ENCODE measurements around the gene LRMDA.

Gene LRMDA

DNA sequence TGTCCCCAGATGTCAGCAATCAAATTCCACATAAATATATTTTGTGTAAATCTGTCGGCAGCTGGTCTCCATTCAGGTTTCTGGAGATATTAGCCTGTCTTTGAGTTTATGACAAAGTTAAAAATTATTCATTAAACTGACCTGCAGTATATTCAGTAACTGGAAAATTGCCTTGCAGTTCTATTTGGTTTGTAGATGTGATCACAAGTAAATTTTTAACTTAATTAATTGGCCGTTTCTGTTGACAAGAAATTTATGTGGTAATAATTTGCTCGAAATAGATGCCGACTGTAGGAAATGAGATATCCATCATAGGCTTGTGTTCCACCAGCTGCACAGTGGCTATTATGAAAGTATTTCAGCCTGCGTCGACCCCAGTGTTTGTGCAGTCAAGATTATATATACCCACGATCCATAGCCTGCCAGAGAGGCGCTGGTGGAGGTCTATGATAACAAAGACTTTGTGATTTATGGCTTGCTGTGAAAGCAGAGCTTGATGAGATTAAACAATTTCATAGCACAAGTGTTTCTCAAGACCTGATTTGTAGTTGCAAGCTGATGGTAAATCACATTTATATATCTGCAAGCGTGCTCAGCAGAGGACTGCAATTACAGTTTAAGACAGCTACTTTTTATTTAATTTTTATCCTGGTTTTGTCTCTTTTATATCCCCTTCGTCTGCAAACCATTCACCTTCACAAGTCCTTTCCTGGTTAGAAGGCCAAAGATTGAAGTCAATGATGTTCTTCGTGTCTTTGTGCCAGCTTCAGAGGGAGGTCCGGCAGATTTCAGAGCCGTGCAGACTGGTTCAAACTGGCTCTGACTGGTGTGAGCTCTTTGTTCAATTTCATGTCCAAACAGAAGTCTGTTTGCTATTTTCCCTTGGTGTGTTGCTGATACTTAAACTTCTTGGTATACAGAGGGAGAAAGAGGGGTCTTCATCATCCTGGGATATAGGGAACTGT, 850.9 kb downstream of the LRMDA start:
- H3K9ac ChIP-seq = no peak overlapping the region
- no peaks in the 10 kb centered on the region for H3K4me1 ChIP-seq
- H3K27me3 ChIP-seq (ENCODE audit: control insufficient read depth, insufficient read depth, low read length) = no peaks in the 10 kb centered on the region
- H3K79me2 ChIP-seq = no peaks in the 10 kb centered on the region
- no peaks in the 10 kb centered on the region for H3K9me3 ChIP-seq (ENCODE audit: control insufficient read depth, low read length)
- no peak overlapping the region for H2AFZ ChIP-seq
- no peak overlapping the region for H3K27ac ChIP-seq
- H3K4me3 ChIP-seq (ENCODE audit: low read depth, low read length) = no peak overlapping the region
- TF ChIP-seq, protein P1, sequence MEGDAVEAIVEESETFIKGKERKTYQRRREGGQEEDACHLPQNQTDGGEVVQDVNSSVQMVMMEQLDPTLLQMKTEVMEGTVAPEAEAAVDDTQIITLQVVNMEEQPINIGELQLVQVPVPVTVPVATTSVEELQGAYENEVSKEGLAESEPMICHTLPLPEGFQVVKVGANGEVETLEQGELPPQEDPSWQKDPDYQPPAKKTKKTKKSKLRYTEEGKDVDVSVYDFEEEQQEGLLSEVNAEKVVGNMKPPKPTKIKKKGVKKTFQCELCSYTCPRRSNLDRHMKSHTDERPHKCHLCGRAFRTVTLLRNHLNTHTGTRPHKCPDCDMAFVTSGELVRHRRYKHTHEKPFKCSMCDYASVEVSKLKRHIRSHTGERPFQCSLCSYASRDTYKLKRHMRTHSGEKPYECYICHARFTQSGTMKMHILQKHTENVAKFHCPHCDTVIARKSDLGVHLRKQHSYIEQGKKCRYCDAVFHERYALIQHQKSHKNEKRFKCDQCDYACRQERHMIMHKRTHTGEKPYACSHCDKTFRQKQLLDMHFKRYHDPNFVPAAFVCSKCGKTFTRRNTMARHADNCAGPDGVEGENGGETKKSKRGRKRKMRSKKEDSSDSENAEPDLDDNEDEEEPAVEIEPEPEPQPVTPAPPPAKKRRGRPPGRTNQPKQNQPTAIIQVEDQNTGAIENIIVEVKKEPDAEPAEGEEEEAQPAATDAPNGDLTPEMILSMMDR (IDR thresholded peaks at IDR 0.05) = no peak
- no peak overlapping the region for H3K4me2 ChIP-seq (ENCODE audit: low read length)
- no peaks in the 10 kb centered on the region for H3K36me3 ChIP-seq (ENCODE audit: control insufficient read depth, insufficient read depth, low read length)

DNA sequence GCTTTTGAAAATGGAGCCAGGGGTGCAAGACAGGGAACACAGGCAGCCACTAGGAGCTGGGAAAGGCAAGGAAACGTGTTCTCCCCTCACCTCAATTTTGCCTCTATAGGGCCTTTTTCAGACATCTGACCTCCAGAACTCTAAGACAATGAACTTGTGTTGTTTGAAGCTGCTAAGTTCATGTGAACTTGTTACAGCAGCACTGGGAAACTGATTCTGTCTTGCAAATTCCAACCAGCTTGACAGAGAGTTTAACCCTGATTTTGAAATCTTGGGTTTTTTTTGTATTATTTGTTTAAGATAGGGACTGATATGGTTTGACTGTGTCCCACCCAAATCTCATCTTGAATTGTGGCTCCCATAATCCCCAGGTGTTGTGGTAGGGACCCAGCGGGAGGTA, 852.9 kb downstream of the LRMDA start:
- no peak overlapping the region for H3K4me2 ChIP-seq (ENCODE audit: low read length)
- no peaks in the 10 kb centered on the region for H3K4me1 ChIP-seq
- H3K79me2 ChIP-seq = no peaks in the 10 kb centered on the region
- H3K27ac ChIP-seq = no peak overlapping the region
- H2AFZ ChIP-seq = no peak overlapping the region
- H3K4me3 ChIP-seq (ENCODE audit: low read depth, low read length) = no peak overlapping the region
- H3K27me3 ChIP-seq (ENCODE audit: control insufficient read depth, insufficient read depth, low read length) = no peaks in the 10 kb centered on the region
- no peaks in the 10 kb centered on the region for H3K36me3 ChIP-seq (ENCODE audit: control insufficient read depth, insufficient read depth, low read length)
- no peaks in the 10 kb centered on the region for H3K9me3 ChIP-seq (ENCODE audit: control insufficient read depth, low read length)
- TF ChIP-seq, protein P1 (IDR thresholded peaks at IDR 0.05) = no peak
- no peak overlapping the region for H3K9ac ChIP-seq

DNA sequence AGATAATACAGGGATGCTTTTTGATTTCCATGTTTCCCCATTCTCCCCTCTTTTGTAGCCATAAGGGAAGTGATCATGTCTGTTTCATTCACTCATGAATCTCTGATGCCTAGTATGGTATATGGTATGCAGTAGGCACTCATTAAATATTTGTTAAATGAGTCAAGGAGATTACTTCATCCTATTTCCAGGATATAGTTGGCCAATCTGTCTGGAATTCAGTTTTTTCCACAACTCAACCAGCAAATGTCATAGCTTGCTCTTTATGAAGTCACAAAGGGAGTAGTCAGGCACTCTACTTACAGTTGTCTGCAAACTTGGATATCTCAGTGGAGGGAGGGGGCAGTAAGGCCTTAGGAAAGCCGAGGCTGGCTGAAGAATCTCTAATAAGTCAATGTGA, 853.6 kb downstream of the LRMDA start:
- Histone ChIP-seq H3K4me3 (ENCODE audit: low read depth, low read length) (no peak overlapping the region), H3K9me3 (ENCODE audit: control insufficient read depth, low read length) (no peaks in the 10 kb centered on the region), H3K27ac (no peak overlapping the region)

DNA sequence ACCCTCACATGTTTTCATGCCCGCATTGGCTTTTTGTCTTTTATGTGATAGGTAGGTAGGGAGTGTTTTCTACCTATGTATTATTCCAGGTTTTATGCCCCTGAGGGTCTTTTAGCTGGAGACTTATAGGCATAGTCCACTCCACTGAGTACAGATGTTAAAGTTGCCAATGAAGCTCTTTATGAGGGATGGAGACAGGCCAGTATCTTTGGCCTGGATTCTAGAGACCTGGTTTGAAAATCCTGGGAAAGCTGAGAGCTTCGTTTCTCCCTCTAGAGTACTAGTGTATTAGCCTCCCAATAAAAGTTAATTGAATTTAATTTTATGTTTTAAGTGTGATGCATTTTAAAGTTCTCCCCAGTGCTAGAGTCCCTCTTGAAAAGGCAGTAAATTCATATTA, 854.1 kb downstream of the LRMDA start:
- H3K4me1 ChIP-seq = no peaks in the 10 kb centered on the region
- no peak overlapping the region for H3K27ac ChIP-seq
- H3K36me3 ChIP-seq (ENCODE audit: control insufficient read depth, insufficient read depth, low read length) = no peaks in the 10 kb centered on the region
- TF ChIP-seq, protein P1 (IDR thresholded peaks at IDR 0.05) = no peak
- H2AFZ ChIP-seq = no peak overlapping the region
- no peak overlapping the region for H3K4me3 ChIP-seq (ENCODE audit: low read depth, low read length)
- no peaks in the 10 kb centered on the region for H3K9me3 ChIP-seq (ENCODE audit: control insufficient read depth, low read length)
- no peak overlapping the region for H3K9ac ChIP-seq
- H3K4me2 ChIP-seq (ENCODE audit: low read length) = no peak overlapping the region
- no peaks in the 10 kb centered on the region for H3K27me3 ChIP-seq (ENCODE audit: control insufficient read depth, insufficient read depth, low read length)
- no peaks in the 10 kb centered on the region for H3K79me2 ChIP-seq

More for the DNA sequence above, 853.6 kb downstream of the LRMDA start:
- Histone ChIP-seq H3K9ac (no peak overlapping the region), H3K4me1 (no peaks in the 10 kb centered on the region), H3K36me3 (ENCODE audit: control insufficient read depth, insufficient read depth, low read length) (no peaks in the 10 kb centered on the region), H2AFZ (no peak overlapping the region), H3K4me2 (ENCODE audit: low read length) (no peak overlapping the region), H3K79me2 (no peaks in the 10 kb centered on the region), H3K27me3 (ENCODE audit: control insufficient read depth, insufficient read depth, low read length) (no peaks in the 10 kb centered on the region)
- TF ChIP-seq, protein P1 (IDR thresholded peaks at IDR 0.05) = no peak

All from parathyroid adenoma (tissue), 2 donors.